NCI-H226 (cell line): Measurements from ENCODE around the gene POLN.

ENCODE experiments used
- DNase-seq: peaks from one replicate; pipeline ENCODE4 v3.0.0-alpha.2; 2015

Gene POLN

DNA sequence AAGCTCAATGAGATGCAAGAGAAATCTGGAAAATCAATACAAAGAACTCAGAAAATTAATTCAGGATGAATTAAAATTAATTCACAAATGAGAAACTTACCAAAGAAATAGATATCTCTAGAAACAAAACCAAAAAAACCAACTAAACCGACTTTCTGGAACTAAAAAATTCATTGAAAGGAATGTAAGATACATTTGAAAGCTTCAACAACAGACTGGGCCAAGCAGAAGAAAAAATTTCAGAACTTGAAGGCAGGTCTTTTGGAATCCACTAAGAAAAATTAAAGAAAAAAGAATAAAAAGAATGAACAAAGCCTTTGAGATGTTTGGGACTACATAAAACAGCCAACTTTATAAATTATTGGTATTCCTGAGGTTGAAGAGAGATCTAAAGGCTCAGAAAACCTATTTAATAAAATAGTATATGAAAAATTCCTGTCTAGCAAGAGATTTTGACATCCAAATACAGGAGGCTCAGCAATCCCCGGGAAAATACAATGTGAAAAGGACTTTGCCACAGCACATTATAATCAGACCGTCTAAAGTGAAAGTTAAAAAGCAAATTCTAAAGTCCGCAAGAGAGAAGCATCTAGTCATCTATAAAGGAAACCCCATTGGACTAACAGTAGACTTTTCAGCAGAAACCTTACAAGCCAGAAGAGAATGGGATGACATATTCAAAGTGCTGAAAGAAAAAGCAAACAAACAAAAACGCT, 138.6 kb downstream of the POLN start:
- DNase-seq, result no peak

DNA sequence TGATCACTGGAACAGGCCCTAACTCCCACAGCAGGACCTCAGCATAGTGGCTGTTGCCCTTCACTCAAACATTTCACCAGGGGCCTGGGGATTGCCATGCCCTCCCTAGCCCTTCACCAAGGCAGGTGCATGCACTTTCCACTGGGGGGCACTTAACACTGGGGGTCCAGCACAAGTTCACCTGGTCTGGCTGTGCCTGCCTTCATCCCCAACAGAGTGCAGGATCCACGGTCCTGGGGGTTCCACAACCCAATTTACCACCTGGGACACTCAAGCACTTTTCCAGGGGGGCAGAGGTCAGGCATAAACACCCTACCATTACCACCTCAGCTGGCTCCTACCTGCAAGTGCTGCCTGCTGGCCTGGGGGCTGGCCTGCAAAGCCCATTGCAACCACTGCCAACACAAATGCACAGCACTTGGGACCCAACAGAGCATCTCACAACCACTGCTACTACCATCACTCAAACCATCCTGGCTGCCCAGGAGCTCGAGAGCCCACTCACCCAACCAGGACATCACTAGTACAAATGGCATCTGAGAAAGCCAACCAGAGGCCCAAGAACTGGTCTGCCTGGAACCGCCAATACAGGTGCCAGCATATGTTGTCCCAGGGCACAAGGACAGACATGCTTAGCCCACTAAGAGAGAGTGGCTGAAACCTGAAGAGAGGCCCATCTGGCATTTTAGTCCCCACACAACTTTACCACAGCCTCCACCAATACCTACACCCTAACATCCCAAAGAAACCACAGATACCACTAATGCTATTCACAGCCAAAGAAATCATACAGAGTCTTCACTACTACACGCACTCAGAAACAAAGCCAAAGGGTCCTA, 139.7 kb downstream of the POLN start:
- DNase-seq, result no peak

DNA sequence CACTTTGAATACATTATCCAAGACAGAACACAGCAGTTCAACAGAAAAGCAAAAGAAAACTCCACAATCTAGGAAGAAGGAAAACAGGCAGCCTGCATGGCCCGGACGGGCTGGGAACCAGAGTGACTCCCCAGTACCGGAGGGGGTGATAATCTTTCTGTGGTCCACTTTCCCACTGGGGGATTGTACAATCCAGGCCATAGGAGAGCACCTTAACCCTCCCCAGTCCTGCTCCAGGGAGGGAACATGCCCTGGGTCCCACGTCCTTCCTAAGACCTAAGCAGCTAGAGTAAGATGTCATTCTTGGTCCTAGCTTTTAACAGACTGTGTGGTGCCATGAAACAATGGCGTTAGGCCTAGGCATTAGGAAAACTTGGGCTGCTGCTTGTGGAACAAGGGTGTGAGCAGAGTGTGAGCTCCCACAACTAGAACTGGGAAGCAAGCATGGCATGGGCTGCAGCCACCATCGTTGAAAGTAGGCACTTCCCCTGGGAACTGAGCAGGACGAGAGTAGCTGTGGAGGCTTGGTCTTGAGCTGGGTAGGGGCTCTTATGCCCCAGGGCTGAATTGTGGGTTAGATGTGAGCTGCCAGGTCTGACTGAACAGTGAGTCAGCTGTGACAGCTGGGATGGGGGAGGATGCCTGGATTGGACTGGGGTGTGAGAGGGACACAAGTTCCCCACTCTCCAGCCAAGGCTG, 140.4 kb downstream of the POLN start:
- peak; percentile 8 for DNase-seq

DNA sequence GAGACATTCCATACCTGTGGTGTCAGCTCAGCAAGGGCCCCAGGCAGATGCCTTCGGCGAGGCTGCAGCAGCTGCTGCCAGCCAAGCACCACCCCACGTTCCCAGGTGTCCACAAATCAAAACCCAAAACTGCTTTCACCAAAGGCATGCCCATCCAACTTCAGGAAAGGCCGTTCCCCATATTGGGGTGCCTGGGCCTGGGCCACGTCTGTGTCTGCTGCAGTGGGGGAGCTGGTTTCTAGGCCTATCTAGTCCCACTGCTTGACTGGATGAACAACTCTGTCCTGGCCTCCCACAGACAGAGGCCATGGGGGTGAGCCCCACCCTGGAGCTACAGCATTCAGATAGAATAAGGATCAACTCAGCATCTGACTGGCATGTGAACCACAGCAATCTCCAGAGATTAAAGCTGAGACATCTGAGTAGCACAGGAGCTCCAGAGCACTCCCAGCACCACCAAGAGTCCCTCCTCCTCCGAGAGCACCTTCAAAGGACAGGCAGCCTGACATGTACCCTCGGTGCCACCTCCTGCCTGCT, 145.8 kb downstream of the POLN start:
- peak; percentile 73 for DNase-seq

DNA sequence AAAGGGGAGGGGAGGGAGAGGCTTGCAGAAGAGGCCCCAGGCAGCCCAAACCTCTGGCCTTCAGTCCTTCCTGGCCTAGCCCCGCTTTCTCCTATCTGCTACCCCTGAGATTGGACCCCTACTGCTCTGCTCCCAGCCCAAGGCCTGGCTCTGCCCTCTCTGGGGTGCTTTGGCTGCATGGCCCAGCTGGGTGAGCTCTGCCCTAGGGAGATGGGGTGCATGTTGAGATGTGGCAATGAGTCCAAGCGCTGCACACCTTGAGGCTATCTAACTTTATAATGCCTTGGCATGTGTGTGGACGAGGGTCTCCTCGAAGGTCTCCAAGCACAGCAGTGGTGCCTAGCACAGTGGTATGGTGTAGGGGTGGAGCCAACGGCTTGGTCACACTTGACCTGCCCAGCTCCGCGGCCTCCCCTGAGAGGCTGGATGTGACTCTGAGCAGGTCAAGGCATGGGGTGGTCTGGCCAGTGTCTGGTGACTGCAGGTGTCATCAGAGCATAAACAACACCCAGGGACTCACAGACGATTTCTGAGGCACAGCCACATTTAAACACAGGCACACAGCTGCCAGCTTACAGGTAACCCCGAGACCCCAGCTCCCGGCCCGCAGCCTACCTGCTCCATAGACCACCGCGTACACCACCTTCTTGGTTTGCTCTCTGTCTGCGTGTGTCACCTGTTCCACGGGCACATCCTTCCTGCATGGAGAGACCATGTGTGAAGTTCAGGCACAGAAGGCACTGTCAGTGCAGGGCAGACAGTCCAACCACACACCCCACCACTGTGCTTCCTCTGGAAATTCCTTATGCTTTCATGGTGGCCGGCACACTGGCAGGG, 146.5 kb downstream of the POLN start:
- no peak for DNase-seq

DNA sequence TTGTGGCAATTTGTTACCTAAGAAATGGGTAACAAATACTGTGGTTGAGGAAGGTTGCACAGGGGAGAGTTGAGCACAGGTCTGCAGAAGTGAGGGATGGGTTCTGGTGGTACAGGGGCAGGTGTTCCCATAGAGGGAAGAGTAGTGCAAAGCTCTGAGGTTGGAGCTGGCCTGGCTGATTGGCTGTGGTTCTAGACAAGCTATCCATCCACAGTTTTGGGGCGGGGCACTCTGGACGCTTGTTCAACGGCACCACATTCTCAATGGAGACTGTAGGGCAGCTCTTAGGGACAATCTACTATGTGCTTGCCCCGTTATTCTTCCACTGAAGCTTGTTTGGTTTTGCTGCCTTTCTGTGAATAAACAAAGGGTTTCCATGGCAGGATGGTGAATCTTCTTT, 147.4 kb downstream of the POLN start:
- no peak for DNase-seq

DNA sequence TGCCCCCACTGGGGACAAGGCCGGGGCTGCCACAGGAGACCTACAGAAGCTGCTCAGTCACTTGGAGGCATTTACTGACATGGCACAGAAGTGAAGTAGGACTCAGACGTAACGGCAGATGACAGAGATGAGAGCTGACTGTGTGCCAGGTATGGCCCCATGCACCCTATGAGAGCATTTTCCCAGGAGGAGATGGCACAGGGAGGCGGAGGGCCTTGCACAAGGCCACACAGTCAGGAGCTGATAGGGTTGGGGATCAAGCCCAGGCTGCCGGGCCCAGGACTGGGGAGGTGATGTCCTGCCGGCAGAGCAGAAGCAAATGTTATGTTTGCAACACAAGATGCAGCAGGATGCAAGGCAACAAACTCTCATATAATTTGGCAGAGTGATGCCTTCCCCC, 148.7 kb downstream of the POLN start:
- DNase-seq, result no peak

DNA sequence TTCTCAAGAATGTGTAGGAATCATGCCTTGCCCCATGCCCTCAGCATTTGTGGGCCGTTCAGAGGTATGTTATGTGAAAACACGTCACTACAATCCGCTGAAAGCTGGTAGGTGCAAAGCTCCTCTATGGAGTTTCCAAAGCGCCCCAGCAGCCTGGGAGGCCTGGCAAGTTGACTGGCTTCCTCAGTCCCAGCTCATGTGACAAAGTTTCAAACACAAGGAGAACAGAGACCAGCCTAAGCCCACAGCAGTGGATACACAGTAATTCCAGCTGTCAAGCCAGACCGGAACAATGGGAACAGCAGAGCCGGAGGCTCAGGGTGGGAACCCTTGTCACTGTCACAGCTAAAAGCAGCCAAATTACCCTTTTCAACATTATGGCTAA, 149.3 kb downstream of the POLN start:
- DNase-seq, result no peak

DNA sequence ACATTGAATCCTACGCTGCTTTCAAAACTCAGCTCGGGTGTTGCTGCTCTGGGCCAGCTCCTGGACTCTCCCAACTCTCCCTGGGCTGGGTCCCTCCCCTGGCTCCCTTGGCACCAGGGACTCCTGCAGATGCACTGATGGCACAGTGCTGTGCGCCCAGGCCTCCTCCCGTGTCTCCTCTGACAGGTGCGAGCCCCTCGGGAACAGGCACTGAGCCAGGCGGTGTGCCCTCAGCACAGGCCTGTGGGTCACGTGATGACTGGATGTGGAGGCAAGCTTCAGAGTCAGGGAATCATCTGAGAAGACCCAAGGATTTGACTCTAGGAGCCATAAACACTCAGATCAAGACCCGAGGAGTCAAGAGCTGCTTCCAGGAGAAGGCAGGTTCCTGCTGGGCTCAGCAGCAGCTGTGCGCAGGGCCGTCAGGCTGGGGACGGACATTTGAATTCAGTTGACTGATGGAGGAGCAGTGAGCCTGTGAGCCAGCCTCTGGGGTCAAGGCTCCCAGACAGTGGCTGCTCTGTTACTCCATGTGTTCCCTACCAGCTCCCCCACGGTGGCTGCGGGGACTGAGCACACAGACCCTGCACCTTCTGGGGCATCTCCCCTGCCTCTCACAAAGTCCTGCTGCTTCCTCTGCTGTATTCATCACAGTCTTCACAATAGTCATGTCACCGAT, 149.8 kb downstream of the POLN start:
- DNase-seq, result no peak

DNA sequence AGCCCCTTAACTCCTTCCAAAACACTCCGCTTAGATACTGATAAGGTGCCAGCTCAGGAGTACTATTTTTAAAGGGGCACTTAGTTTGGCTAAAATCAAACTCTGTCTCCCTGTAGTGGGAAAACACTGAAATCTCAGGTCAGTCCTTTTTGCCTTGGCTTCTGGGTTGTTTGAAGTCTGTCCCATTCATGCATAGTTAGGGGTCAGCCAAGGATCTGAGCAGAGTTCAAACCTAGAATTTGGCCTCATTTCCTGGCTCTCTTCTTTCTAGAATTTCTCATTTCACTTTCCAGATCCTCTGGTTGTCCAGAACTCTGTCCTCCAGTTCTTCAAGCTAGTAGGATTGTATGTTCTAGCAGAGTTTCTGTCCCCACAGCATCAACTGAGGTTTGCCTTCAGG, 151.3 kb downstream of the POLN start:
- no peak for DNase-seq

DNA sequence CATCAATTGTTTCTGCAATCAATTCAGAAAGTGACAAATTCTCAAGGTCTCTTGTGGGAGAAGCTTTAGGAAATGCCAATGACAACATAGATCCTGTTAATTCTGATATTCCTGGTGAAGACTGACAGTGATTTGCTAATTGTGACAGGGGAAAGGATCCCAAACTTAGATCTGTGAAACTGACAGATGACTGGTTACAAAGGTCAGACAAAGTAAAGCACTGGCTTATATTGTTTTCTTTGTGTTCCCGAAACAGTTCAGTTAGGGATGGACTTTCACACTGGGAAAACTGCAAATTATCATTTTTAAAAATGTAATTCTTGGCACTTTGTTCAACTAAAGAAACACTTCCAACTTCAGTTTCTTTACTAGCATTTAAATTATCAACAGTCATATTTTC, 152.7 kb downstream of the POLN start:
- no peak for DNase-seq

DNA sequence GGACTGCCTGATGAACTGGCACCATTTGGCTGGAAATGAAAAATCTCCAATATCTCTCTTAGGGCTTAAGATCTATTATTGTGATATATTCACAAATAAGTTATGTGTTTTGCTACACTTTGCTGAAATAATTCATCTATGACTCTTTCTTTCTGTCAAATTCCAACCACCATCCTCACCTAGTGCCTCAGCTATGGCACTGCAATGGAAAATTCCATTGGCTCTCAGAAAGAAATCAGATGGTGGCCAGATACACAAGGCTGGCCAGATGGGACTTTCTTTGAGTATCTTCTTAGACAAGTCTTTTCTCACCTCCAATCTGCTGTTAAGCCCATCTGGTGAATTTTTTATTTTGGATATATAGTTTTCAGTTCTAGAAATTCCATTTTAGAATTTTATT, 154.8 kb downstream of the POLN start:
- DNase-seq, result peak; percentile 9

DNA sequence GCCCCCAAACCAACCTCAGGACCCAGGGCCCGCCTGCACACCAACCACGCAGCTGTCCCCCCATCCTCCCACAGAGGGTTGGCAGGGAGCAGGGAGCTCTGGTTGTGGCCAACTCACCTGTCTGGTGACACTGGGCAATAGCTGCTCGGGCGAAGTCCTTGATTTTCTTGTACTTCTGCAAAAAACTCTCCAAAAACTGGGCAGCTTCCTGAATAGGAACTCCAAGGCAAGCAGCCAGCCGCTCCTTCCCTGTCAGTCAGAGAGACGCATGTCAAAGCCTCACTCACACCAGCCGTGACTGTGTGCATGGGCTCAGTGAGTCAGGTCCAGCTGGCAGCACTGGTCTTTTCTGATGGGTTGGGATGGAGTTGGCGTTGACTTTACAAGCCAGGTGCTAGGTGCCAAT, 156.4 kb downstream of the POLN start:
- no peak for DNase-seq

DNA sequence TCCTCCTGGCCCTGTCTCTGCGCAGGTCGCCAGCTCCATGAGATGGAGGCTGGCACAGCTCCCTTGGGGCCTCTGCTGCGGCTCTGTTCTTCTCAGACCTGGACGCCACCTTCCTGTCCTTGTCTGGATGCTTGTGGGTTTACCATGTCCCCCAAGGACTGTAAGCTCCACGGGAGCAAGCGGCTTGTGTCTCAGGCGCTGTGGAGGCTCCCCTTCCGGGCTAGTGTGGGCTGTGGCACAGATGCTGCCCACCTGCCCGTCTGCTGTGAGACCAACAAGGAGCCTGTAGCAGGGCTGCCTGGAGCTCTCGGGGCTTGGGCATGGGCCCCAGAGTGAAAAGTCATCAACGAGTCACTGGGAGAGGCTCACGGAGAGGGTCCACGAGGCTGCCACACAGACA, 157.6 kb downstream of the POLN start:
- no peak for DNase-seq

DNA sequence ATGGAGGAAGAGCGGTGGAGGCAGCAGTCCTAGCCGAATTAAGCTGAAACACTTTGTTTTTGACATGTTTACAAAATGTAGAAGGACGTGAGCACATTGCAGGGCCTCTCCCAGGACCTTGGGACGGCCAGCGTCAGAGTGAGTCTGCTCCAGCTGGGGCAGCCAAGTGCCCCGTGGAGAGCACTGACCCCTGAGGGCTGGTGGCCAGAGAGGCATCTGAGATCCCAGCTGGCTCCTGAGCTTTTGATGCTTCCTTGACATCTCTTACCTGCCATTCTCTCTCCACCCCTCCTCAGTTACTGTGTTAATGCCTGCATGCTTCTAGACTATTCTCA, 158.1 kb downstream of the POLN start:
- DNase-seq, result no peak

DNA sequence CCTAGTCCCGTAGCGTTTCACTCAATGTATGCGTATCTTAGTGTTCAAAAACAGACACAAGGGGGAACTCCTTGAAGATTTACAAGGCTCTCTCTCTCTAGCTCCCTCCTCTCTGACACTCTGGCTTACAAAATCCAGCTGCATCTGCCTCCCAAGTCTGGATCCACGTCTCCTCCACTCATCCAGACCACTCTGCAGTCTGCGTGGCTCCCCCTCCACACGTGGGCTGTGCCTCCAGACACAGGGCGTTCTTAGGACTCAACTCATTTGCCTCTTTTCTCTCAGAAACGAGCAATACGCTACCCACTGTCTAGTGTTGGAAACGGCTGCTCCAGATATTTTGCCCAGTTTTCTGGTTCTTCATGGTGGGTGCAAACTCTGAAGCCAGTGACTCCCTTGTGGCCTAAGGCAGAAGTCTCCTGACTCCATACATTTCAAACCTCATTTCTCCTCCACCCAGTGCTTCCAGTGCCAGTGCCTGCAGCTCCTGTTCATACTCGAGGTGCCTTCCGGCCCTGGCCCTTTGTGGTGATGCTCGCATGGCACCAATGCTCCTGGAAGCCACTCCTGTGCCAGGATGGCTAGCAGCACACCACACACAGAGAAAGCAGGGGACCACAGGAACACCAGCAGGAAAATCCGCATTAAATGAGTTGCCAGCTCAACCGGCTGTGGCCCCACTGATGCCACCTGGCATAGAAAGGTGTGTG, 158.7 kb downstream of the POLN start:
- no peak for DNase-seq

DNA sequence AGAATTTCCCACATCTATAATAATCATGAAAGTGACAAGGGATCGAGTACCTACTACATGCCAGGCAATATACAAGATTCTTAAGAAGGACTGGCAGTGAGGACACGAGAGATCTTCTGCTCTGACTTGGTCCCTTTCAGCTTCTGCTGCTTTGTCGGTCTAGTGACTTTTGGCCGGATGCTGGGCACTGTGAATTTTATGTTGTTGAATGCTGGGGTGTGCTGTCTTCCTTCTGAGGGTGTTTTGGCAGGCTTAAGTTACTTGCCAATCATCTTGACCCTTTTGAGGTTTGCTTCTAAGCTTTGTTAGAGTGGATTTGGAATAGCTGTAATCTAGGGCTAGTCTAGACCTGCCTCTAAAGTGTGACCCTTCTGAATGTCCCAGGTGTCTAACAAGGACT, 159.3 kb downstream of the POLN start:
- no peak for DNase-seq

DNA sequence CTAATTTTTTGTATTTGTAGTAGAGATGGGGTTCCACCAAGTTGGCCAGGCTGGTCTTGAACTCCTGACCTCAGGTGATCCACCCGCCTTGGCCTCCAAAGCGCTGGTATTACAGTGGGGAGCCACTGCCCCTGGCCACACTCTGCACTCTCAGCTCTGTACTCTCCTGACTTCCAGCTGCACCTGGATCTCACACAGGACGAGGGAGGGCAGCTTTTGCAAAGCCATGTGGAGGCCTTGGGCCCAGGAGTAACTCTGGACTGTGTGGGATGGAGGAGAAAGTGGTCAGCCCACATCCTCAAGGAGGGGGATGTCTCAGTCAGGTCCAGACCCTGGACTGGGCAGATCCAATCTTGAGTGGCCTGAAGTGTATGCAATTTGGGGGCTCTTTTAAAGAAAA, 159.8 kb downstream of the POLN start:
- no peak for DNase-seq

DNA sequence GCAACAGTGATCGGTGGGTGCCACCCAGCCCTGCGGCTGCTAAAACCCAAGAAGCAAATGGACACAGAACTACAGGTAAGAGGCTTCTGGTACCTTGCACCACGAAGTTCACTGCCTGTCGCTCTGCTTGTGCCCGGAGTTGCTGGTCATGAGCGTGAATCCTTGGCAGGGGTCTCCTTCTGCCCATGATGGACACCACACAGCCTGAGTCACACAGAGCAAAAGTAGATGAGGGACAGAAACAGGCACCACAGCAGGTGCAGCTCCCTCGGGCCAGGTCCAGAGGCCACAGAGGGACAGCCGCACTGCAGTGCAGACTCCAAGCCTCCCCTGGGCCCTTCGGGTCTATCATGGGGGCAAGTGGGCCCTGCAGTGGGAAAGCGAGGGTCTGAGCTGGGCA, 160.4 kb downstream of the POLN start:
- no peak for DNase-seq

DNA sequence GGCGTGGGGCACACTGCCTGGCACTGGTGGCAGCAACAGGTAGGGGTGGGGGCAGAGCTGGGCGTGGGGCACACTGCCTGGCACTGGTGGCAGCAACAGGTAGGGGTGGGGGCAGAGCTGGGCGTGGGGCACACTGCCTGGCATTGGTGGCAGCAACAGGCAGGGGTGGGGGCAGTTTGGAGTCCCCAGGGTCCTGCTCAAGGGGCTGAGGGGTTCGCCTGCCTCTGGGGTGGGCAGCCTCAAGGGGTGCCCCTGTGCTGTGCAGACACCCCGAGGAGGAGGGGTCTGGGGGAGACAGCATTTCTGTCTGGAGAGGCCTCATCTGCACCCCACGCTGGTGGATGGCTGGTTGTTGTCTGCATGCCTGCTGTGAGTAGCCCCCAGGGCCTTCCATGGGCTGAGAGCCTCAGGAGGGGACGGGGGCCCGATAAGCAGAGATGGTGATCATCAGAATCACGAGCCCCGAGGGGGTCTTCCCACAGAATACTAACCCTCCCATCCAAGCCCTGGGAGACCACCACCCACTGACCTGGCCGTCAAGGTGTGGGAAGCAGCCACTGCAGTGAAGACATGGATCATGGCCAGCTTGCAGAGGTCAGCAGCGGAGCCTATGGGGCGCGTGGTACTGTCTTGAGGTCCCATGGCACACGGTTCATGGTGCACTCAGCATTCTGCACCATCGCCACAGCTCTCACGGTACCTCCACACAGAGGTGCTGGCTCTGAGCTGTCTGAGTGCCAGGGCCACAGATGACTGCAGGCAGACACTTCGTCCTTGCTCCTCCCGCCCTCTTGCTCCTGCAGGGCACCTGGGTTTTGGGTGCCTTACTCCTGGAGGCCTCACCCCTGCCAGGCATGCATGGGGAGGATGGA, 161.3 kb downstream of the POLN start:
- DNase-seq, result no peak

DNA sequence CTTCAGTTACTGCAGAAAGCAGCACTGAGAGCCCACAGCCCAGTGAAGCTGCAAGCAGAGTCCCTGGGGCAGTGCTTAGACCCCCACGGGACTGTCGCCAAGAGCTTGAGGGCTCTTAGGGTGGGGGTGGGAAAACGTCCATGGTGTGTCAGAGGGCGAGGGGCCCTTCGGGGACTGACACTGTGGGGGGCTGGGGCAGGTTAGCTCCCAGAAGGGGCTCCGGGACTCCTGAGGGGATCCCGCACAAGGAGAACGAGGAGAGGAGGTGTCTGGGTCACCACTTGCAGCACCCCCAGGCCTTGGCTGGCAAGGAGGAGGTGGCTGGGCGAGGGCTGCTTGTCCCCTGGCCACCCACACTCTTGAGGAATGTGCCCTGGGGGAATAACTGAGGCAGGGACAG, 162.0 kb downstream of the POLN start:
- DNase-seq, result no peak
